ENCODE data around the gene SSC4D. TPM values are rescaled to one million over a fixed set of nuclear protein-coding genes. Genes with fewer than 3 reads are reported as not detected.

Gene SSC4D
- under 1 TPM; 0.23 to 0.31 TPM for total RNA-seq

DNA sequence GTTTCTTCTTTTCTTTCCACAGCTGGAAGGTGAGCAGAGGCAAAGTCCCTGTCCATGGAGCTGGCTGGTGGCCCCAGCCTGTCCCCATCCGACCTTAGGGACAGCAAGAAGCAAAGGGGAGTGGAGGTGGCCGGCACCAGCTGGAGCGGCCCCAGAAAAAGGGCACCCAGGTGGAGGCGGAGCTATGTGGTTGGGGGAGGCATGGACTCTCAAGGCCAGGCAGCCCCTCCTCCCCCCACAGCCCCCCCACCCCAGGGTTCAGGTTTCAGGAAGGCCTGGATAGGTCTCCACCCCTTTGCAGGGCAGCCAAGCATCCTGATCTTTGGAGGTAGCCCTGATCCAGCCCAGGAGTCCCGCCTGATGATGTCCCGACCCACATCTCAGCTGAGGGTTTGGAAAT, at the start of gene SSC4D:
Gene SSC4D (minus strand): TSS at position 161 of the 400 bp plus-strand sequence. CDS start 5,258 bp downstream, outside the sequence.

DNA sequence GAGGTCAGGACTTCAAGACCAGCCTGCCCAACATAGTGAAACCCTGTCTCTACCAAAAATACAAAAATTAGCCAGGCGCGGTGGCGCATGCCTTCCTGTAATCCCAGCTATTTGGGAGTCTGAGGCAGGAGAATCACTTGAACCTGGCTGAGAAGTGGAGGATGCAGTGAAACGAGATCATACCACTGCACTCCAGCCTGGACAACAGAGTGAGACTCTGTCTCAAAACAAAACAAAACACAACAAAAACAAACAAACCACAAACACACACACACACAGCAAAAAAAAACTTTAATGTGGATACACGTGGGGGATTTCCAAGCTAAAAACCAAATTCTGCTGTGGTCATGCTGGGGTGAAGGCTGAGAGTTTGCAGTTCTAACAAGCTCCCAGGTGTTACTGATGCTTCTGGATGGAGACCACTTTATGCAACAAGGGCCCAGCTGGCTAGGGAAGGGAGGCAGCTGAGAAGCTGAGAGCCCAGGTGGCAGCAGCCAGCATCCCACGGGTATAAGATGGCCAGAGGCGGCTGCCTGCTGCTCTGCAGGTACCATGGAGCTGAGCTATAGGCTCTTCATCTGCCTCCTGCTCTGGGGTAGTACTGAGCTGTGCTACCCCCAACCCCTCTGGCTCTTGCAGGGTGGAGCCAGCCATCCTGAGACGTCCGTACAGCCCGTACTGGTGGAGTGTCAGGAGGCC, 15.1 kb upstream of the SSC4D start, which contains the start of gene ZP3:
Gene ZP3 (plus strand): TSS at position 538 of the 699 bp plus-strand sequence. CDS start 15 bp downstream, at position 553.

DNA sequence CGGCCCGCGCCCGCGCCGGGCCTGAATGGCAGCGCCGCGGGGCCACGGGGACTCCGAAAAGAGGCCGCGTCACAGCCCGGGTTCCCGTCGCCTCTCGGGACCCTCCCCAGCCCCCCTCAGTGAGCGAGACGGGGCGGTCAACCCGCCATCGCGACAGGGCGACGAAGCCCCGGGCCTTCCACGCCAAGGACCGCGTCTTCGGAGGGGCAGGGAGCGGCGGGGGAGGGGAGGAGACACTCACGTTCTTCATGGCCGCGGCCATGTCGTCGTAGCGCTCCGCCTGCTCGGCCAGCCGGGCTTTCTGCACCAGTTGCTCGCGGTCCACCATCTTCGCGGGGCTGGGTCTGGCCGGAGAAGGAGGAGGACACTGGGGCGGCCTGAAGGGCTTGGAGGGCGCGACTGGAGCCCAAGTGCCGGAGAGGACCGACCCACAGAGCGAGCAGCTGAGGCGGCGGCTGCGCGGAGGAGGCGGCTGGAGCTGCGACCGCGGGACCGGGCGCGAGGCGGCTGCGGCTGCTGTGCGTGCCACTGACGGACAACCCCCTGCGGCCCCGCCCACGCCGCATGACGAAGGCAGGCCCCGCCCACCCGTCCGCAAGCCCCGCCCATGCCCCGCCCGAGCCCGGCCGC, 50.9 kb downstream of the SSC4D start, which contains the start of gene YWHAG:
Gene YWHAG (minus strand): TSS at position 511 of the 630 bp plus-strand sequence. CDS start 183 bp downstream, at position 328.

Other genes with a start within 250 kb of the SSC4D start
- gene SRRM3, start 207.8 kb downstream of the SSC4D start, total RNA-seq: not detected
- 10 to 100 TPM; 28.9 to 34.0 TPM for gene HSPB1, start 107.0 kb downstream of the SSC4D start, total RNA-seq
- gene YWHAG, start 50.7 kb downstream of the SSC4D start, total RNA-seq: 10 to 100 TPM; 62.1 to 62.5 TPM
- 1 to 10 TPM; 6.7 to 8.0 TPM for gene ZP3, start 15.3 kb upstream of the SSC4D start, total RNA-seq
- 10 to 100 TPM; 30.7 to 33.4 TPM for gene DTX2, start 52.0 kb upstream of the SSC4D start, total RNA-seq
- 1 to 10 TPM in 1 of 2 experiments, under 1 TPM in 1; 0.75 to 1.2 TPM for gene UPK3B, start 100.9 kb upstream of the SSC4D start, total RNA-seq
- gene SPDYE16, start 133.6 kb upstream of the SSC4D start, total RNA-seq: under 1 TPM; 0.36 to 0.53 TPM
- gene POMZP3, start 217.6 kb upstream of the SSC4D start, total RNA-seq: 10 to 100 TPM; 17.8 to 18.2 TPM